ENCODE data around the gene IL17RE.

DNA sequence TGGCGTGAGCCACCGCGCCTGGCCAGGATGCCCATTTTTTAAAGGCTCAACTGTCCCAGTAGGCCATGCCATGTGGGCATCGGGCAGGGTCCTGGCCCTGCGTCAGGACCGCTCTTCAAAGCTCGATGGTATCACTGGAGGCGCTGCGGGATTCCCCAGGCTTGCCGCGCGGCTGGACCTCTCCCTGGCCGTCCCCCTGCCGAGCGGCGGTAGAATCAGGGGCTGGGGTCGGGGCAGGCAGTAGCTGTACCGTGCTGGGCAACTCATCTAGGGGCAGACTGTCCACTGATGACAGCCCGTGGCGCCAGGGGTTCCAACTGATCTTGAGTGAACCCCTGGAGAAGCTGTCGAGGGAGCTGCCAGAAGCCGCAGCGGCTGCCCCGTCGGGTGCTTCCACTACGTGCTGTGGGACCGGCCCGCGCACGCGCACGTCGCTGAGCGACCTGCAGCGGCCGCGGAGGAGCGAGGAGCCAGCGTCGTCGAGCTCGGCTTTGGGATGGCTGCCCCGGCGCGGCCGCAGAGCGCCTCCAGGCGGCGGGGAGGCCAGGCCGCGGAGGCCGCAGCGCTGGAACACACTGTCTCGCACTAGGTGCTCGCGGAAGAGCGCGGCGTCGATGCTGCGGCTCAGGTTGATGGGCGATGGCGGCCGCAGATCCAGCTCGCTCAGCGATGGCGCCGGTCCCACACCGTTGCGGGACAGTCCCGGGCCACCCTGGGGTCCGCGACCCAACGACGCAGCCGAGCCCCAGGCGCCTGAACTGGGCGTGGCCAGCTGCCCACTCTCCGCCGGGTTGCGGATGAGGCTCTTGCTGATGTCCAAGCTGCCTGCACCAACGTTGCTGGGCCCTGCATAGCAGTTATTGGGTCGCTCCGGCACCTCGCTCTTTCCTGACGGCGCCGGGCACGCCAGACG lies 43.7 kb downstream of the IL17RE start:
- TF ChIP-seq, protein P1, sequence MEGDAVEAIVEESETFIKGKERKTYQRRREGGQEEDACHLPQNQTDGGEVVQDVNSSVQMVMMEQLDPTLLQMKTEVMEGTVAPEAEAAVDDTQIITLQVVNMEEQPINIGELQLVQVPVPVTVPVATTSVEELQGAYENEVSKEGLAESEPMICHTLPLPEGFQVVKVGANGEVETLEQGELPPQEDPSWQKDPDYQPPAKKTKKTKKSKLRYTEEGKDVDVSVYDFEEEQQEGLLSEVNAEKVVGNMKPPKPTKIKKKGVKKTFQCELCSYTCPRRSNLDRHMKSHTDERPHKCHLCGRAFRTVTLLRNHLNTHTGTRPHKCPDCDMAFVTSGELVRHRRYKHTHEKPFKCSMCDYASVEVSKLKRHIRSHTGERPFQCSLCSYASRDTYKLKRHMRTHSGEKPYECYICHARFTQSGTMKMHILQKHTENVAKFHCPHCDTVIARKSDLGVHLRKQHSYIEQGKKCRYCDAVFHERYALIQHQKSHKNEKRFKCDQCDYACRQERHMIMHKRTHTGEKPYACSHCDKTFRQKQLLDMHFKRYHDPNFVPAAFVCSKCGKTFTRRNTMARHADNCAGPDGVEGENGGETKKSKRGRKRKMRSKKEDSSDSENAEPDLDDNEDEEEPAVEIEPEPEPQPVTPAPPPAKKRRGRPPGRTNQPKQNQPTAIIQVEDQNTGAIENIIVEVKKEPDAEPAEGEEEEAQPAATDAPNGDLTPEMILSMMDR (IDR thresholded peaks at IDR 0.05): peak; percentile 65 to 84 (median 71)
- TF ChIP-seq POLR2A (IDR thresholded peaks at IDR 0.05): peak; percentile 51

Data from right lobe of liver (tissue), 4 donors.